IPS-18c (cell line): ENCODE data around the gene FBXW9.
A peak's percentile ranks its signal among the peaks of the same experiment; 100 is the strongest.
"Not testable (repeated sequence)": the region's sequence is repeated elsewhere in the genome, so short reads cannot be mapped to it uniquely, and the experiment has no call there.

ENCODE experiments used
- H3K4me3 ChIP-seq: 2 replicates; pipeline ENCODE4 v1.7.0; 2013; ENCODE audit warnings: low read depth, mild to moderate bottlenecking, low read length, moderate library complexity; ENCODE audit not compliant: insufficient read depth
- H3K9me3 ChIP-seq: one replicate; pipeline ENCODE4 v1.6.1; 2013; ENCODE audit warnings: mild to moderate bottlenecking, low read length, moderate library complexity; ENCODE audit not compliant: control insufficient read depth, insufficient read depth

Gene FBXW9

DNA sequence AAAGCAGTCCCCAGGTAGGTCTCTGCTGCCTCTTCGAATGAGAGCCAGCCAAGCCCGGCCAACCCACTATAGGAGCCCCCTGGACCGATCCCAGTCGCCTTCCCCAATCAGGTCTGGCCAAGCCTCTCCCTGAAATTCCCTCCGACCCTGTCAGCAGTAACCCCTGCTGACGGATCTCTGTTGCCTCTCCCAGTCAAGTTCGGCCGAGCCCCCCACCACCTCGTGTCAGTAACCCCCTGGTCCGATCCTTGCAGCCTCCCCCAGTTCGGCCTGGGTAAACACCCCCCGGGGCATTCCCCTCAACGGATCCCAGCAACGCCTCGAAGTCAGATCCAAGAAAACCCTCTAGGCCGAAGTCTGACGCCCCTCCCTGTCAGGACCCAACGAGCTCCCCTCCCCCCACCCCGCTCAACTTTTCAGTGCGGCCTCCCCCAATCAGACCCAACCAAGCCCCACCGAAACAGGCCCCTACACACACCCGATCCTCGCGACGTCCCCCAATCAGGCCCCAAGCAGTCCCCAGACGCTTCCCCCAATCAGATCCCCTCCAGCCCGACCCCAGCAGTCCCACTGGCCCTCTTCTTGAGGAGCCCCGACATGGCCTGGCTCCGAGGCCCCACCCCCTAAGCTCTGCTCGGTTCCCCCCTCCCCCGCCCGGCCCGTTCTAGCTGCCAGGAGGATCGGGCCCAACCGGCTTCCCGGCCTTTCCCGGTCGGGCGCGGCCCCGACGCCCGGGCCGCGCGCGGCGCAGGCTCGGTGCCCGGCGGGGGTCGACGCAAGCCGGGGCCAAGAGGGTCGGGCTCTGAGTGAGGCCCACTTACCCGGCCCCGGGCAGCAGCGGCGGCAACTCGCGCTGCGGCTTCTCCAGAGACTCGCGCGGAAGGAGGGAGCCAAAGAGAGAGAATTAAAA is 25.5 kb upstream of the FBXW9 start:
- H3K9me3 ChIP-seq: peaks cover 2% of the 10 kb centered on the region
- peak overlapping the region; percentile 98 for H3K4me3 ChIP-seq

DNA sequence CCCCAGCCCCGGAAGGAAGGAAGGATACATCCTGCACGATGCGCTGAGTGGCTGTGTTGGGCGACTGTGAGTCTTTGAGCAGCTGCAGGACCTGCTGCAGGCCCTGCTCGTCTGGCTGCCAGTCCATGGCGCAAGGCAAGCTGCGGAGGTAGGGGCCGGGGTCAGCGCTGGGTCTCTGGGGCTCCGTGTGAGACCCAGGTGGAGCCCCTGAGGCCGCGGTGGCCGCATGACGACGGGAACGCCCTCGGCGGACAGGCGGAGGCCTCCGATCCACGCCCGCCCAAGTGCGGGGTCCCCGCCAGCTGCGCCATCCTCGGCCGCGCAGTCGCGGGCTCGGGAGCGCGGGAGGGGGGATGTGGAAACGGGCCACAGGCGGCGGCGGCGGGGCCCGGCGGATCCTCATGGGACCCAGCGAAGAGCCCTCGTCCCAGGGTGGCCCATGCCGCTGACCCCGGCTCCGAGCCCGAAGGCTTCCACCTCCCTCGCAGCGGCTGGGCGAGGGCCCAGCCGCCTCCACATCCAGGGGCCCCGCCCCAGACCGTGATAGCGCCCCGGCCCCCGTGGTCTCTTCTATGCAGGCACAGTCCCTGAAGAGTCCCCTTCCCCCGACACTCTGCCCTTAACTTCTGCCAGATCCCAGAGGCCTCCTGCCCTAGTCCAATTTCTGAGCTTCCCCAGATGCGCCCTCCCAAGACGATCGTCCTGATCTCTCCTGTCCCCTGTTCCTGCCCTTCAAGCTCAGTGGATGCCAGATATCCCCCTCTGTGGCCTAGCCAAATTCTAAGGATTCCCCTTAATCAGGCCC is 24.6 kb upstream of the FBXW9 start:
- Histone ChIP-seq H3K9me3 (peaks cover 2% of the 10 kb centered on the region), H3K4me3 (peak overlapping the region; percentile 98)

DNA sequence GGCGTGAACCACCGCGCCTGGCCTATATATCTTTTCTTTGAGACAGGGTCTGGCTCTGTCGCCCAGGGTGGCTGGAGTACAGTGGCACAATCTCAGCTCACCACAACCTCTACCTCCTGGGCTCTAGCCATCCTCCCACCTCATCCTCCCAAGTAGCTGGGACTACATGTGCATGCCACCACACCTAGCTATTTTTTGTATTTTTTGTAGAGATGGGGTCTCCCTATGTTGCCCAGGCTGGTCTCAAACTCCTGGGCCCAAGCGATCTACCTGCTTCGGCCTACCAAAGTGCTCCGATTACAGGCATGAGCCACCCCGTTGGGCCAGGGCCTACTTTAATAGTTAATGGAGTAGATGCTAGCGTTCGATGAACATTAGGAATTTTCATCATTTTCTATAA is 23.9 kb upstream of the FBXW9 start:
- H3K9me3 ChIP-seq: peaks cover 2% of the 10 kb centered on the region
- H3K4me3 ChIP-seq: peak overlapping the region; percentile 98

DNA sequence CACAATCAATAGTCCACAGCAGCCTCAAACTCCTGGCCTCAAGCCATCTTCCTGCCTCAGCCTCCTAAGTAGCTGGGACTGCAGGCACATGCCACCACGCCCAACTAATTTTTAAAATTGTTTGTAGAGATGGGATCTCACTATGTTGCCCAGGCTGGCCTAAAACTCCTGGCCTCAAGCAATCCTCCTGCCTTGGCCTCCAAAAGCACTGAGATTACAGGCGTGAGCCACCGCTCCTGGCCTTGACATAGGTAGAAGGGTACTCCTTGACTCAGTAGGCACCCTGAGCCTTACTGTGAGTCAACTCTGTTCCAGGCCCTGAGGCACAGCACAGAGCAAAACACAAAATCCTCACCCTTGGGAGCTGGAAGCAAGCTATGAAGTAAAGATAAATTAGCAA is 19.5 kb upstream of the FBXW9 start:
- Histone ChIP-seq H3K4me3 (no peak overlapping the region), H3K9me3 (peaks cover 2% of the 10 kb centered on the region)

DNA sequence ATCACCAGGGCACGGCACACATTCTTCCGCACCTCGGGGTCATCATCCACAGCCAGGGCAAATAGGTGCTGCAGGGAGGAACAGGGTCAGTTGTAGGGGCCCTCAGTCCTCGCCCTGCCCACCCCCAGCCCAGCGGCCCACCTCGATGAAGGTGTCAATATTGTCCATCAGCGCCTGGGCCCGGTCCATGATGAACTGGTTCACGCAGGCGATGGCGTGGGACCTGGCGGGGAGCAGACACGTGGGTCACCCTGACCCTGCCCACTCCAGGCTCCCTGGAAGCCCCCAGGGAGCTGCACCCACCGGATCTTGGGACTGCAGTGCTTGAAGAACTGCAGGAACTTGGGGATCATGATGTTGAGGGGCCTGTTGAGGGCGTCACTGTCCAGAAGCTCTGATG is 18.7 kb upstream of the FBXW9 start:
- H3K9me3 ChIP-seq: no peaks in the 10 kb centered on the region

DNA sequence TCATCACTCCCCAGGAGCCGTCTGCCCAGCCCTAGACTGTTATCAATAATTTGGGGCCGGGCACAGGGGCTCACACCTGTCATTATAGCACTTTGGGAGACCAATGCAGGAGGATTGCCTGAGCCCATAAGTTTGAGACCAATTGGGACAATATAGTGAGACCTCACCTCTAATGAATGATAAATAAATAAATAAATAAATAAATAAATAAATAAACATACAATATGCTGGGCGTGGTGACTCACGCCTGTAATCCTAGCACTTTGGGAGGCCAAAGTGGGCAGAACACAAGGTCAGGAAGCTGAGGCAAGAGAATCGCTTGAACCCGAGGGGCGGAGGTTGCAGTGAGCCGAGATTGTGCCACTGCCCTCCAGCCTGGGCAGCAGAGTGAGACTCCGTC is 16.9 kb upstream of the FBXW9 start:
- H3K4me3 ChIP-seq, H3K9me3 ChIP-seq: not testable (repeated sequence)

More for the DNA sequence above, 18.7 kb upstream of the FBXW9 start:
- H3K4me3 ChIP-seq: no peak overlapping the region

DNA sequence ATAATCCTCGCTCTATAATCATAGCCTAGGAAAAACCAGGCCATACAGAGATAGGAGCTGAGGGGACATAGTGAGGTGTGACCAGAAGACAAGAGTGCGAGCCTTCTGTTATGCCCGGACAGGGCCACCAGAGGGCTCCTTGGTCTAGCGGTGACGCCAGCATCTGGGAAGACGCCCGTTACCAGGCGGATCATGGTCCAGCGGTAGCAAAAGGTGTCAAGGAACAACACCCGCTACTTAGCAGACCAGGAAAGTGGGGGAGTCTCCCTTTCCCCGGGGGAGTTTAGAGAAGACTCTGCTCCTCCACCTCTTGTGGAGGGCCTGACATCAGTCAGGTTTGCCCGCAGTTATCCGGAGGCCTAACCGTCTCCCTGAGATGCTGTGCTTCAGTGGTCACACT is 15.6 kb upstream of the FBXW9 start:
- not testable (repeated sequence) for H3K4me3 ChIP-seq

DNA sequence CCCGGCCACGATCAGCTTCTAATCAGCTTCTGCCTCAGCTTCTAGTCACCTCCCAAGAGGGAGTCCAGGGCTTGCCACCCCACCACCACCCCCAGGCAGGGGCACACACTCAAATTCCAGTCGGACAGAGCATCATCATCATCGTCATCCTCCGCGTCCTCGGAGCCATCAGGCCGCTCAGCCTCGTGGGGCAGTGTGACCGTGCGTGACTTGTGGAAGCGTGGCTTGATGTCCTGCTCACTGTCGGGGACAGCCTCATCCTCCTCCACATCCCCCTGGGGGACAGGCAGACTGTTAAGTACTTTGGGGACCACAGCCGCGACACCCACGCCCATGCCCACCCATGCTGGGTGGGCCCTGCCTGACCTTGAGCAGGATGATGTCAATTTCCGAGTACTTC is 14.8 kb upstream of the FBXW9 start:
- Histone ChIP-seq H3K9me3 (no peaks in the 10 kb centered on the region), H3K4me3 (no peak overlapping the region)

More for the DNA sequence above, 15.6 kb upstream of the FBXW9 start:
- H3K9me3 ChIP-seq: not testable (repeated sequence)

DNA sequence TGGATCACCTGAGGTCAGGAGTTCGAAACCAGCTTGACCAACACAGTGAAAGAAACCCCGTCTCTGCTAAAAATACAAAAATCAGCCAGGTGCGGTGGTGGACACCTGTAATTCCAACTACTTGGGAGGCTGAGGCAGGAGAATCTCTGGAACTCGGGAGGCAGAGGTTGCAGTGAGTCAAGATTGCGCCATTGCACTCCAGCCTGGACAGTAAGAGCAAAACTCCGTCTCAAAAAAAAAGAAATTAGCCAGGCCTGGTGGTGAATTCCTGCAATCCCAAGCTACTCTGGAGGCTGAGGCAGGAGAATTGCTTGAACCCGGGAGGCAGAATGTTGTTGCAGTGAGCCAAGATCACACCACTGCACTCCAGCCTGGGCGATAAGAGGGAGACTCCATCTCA is 12.2 kb upstream of the FBXW9 start:
- Histone ChIP-seq H3K9me3 (no peaks in the 10 kb centered on the region), H3K4me3 (no peak overlapping the region)

DNA sequence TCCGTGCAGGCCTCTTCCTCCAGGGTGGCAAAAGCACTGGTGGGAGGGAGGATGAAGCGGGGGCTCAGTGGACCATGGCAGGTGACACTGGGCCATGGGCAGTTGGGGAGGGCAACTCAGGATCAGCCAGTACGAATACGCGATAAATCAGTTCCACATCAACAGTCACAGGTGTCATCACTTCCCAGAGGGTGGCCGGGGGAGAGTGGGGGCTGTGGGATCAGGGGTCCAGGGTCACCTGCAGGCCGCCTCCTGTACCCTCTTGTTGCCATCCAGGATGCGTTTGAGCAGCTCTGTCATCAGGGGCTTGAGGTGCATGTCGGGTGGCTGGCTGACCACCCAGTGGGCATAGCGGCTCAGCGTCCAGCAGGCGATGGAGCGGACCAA is 9.9 kb upstream of the FBXW9 start:
- Histone ChIP-seq H3K4me3 (no peak overlapping the region), H3K9me3 (no peaks in the 10 kb centered on the region)

DNA sequence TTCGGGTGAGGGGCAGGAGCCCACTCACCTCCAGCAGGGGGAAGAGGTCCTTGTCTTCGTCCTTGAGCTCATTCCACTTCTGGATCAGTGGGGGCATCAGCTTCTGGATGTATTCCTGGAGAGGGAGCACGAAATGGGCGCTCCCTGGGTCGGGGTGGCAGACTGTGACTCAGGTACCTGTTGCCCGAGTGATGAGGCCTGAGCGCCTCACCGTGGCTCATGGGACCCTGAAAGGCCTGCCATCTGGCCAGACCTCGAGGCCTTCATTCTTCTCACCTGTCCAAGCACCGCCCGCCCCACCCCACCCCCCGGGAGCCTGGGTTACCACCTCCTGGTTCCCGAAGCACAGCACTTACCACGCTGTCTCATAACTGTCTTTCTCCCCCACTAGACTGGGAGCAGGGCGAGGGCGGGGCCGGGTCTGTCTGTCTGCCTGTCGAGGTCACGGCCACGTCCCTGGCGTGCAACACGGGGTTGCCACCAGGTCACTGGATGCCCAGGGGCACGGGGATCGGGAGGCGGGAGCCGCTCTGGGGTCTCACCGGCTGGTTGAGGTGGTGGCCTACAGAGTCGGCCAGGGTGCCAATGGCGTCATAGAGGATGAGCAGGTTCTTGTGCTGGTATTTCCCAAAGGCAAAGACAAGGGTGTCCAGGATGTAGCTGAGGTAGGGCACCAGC is 9.4 kb upstream of the FBXW9 start:
- no peak overlapping the region for H3K4me3 ChIP-seq
- no peaks in the 10 kb centered on the region for H3K9me3 ChIP-seq

DNA sequence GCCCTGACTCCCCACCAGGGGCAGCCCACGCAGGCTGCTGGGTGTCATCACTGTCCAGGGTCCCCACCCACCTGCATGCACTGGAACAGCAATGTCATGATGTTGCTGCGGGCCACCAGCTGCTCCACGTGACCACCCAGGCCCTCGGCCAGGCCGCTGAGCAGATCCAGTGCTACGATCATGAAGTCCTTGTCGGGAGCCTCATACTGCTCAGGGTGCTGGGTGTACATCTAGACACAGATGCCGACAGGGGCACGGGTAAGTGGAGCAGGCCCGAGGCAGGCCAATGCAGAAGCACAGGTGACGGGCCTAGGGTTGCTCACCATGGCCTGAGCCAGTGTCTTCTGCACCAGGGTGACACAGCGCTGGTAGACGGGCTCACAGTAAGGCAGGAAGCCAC is 8.7 kb upstream of the FBXW9 start:
- no peaks in the 10 kb centered on the region for H3K9me3 ChIP-seq

DNA sequence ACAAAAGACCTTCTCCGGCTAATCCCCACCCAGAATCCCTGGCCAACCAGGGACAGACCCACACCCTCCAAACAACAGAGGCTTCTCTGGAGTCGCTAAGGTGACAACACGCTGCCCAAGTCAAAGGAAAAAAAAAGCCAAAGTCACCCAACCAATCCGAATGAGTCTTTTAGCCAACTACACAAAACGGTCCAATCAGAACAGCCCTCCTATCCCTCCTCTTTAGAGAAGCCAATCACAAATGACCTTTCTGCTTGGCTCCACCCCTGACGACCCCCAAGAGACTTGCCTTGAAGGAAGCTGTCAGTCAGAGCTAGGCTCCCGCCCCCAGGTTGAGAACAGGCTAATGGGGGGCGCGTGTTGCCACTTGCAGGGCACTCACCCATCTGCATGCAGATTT is 6.6 kb upstream of the FBXW9 start:
- Histone ChIP-seq H3K9me3 (no peaks in the 10 kb centered on the region), H3K4me3 (no peak overlapping the region)

More for the DNA sequence above, 8.7 kb upstream of the FBXW9 start:
- H3K4me3 ChIP-seq: no peak overlapping the region

DNA sequence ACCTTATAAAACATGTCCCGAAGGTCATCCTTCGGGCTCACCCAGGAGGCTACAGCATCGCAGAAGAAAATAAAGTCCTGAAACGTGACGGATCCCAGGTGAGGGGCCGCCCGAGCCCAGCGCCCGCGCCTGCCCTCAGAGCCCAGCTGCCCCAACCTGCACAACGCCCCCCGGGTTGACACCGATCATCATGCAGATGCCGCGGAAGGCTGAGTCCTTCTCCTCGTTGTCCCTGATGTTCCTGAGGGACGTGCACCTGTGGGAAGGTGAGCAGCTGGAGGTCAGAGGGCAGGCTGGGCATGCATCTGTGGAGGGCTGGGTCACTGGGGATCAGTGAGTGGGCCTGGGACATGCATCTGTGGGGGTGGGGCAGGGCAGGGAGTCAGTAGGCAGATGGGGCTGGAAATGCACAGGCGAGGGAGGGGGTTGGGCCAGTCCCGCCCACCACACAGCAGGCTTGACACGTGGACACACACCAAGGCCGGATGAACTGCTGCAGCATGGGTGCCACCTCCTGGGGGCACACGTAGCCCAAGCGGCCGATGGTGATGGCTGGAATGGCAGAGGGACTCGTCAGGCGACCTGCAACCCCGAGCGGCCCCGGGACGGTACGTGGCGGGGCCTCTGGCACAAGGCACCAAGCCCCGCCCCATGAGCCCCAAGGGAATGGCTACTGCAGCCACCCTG is 5.3 kb upstream of the FBXW9 start:
- Histone ChIP-seq H3K4me3 (no peak overlapping the region), H3K9me3 (no peaks in the 10 kb centered on the region)

DNA sequence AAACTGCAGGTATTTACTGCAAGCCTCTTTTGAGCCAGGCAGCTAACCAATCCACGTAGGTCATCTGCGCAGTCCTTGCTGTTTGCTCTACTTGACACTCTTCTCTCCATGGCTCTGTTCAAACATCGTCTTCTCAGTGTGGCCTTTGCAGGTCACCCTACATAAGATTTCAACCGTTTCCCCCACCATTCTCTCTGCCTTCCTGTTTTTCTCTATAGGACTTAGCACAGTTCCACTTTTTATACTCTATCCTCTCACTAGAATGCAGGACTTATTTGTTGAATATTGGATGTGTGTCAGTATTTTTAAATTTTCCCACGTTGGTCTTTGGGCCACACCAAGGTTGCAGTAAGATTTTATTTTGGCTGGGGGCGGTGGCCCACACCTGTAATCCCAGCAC is 1.7 kb upstream of the FBXW9 start:
- H3K4me3 ChIP-seq: no peak overlapping the region
- H3K9me3 ChIP-seq: no peaks in the 10 kb centered on the region

DNA sequence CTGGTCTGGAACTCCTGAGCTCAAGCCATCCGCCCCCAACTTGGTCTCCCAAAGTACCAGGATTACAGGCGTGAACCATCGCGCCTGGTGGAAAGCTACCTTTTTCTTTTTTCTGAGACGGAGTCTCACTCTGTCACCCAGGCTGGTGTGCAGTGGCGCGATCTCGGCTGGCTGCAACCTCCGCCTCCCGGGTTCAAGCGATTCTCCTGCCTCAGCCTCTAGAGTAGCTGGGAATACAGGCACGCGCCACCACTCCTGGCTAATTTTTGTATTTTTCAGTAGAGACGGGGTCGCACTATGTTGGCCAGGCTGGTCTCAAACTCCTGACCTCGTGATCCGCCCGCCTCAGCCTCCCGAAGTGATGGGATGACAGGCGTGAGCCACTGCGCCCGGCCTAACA is 994 bp upstream of the FBXW9 start:
- H3K4me3 ChIP-seq: peak overlapping the region; percentile 94; the same call in 1 of the 2 replicates
- not testable (repeated sequence) for H3K9me3 ChIP-seq

DNA sequence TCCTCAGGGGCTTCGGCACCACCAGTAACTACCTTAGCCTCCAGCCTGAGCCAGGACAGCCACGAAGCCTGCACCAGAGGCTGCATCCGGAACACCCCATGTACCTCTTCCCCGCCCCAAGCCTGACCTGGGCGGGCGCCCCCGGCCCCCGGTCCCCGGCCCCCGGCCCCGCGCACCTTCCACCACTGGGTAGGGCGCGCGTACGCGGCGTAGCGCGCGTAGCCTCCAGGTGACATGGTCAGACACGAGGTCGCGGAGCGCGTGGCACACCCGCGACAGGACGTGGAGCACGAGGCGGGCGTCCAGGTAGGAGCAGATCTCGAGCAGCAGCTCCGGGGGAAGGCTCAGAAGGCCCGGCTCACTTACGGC is 450 bp downstream of the FBXW9 start:
- Histone ChIP-seq H3K4me3 (peak overlapping the region; percentile 94), H3K9me3 (no peaks in the 10 kb centered on the region)
